ENCODE results near the gene SSTR4.

The SSTR4 gene

GRCh38 chr20:23069108-23069507, 34.0 kb downstream of the SSTR4 start:
- DNase-seq, result no peak

GRCh38 chr20:23071398-23071797, 36.3 kb downstream of the SSTR4 start:
- no peak for DNase-seq

- DNase-seq, result no peak
Measured at GRCh38 chr20:23071996-23072395, 36.9 kb downstream of the SSTR4 start.

- DNase-seq, result no peak
Measured at GRCh38 chr20:23072892-23073586, 37.9 kb downstream of the SSTR4 start.

GRCh38 chr20:23074052-23074451, 38.9 kb downstream of the SSTR4 start:
- DNase-seq, result no peak

- no peak for DNase-seq
Measured at GRCh38 chr20:23077277-23077676, 42.2 kb downstream of the SSTR4 start.

GRCh38 chr20:23078351-23079015, 43.4 kb downstream of the SSTR4 start:
- DNase-seq, result no peak

GRCh38 chr20:23079016-23079351, 43.9 kb downstream of the SSTR4 start:
- DNase-seq, result no peak

- DNase-seq, result no peak
Measured at GRCh38 chr20:23079926-23080325, 44.8 kb downstream of the SSTR4 start.

- no peak for DNase-seq
Measured at GRCh38 chr20:23080521-23080920, 45.4 kb downstream of the SSTR4 start.

GRCh38 chr20:23081263-23081819, 46.2 kb downstream of the SSTR4 start:
- DNase-seq, result no peak

GRCh38 chr20:23082846-23083552, 47.9 kb downstream of the SSTR4 start:
- DNase-seq, result no peak

GRCh38 chr20:23083553-23084220, 48.6 kb downstream of the SSTR4 start:
- no peak for DNase-seq

- no peak for DNase-seq
Measured at GRCh38 chr20:23084282-23084844, 49.3 kb downstream of the SSTR4 start.

- no peak for DNase-seq
Measured at GRCh38 chr20:23084845-23085365, 49.8 kb downstream of the SSTR4 start.

GRCh38 chr20:23085436-23086055, 50.4 kb downstream of the SSTR4 start:
- DNase-seq, result no peak

GRCh38 chr20:23086056-23086566, 51.0 kb downstream of the SSTR4 start, which contains the start of gene CD93:
TSS of gene CD93 (minus strand) at chr20:23086324. CDS start at chr20:23086192, 132 bp downstream.
- no peak for DNase-seq

- no peak for DNase-seq
Measured at GRCh38 chr20:23086931-23087411, 51.9 kb downstream of the SSTR4 start.

GRCh38 chr20:23087587-23088251, 52.6 kb downstream of the SSTR4 start:
- no peak for DNase-seq

Measured in activated gamma-delta T cell treated with Interleukin-2 at 50 U/mL for 16 hours (primary cell).